Left kidney (tissue), 2 donors: ENCODE results near the gene GRID2. TPM values are rescaled to one million over a fixed set of nuclear protein-coding genes. Genes with fewer than 3 reads are reported as not detected.

Experiments used
- DNase-seq: peaks from one replicate; pipeline ENCODE4 v3.0.0-alpha.2; 2013
- polyA plus RNA-seq: library from polyadenylated mRNA; unstranded; fragments of 120-200 nt; gene quantifications from one replicate; pipeline ENCODE4 v1.2.1, GENCODE V29; 2013; ENCODE audit not compliant: insufficient read length

The GRID2 gene
- polyA plus RNA-seq, 1 donor, result 5.6 TPM

DNA sequence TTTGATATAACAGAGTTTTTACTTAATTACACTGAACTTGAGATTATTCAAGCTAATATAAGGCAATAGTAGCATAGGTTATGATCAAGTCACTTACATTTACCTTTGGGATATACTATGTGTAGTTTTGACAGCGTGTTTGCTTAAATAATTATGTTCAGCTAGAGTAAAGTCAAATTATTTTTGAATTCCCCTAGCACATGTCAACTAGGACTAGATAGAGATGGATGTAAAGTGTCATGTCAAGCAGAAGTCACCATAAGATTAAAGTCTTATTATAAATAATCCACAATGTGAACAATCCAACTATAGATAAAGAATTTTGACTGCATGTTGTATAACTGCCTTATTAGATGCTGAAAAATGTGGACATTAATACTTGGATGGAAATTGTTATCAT is 665.2 kb downstream of the GRID2 start:
- DNase-seq, result no peak

DNA sequence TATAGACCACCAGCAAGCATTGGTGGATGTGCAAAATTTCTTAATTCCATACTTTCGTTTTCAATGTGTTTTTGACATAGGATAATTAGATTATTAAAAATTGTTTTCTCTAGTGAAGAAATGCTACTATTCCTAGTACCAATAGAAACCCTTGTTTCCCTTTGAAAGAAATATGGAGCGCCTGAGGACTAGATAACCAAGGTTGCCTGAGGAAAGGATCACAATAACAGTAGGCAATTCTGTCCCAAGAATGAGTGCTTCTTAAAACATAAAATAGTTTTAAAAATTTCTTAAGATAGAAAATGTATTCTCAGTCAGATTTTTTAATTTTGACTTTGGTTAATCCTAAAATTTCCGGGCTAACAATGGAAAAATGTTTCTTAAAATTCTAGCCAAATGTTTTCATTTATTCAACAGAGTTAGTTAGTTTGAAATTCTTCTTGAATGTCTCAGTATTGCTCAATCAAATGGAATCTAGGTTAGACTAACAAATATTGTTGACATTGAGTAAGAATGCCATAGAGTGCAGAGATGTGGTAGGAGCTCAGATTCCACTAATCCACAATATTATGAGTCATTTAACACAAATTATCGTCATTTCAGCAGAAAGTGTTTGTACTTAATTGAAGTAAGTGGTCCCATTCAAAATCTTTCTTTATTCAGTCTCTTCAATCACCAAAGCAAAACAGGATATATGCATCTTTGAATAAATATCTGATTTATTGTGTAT is 666.0 kb downstream of the GRID2 start:
- no peak for DNase-seq

DNA sequence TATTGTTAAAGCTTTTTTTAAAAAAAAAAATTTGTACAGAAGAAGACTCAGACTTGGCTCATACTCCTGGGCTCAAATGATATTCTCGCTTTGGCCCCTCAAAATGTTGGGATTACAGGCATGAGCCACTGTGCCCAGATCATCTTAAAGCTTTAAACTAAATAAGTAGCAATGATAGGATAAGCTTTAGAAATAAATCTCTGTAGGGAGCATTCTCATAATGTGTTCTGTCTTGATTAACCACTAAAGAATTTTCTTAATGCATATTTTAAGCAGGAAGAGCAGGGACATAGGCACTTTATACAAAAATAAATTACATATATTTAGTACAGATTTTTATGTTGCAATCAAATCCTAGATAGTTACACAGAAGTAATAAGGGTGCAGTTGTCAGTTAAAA is 667.2 kb downstream of the GRID2 start:
- no peak for DNase-seq

DNA sequence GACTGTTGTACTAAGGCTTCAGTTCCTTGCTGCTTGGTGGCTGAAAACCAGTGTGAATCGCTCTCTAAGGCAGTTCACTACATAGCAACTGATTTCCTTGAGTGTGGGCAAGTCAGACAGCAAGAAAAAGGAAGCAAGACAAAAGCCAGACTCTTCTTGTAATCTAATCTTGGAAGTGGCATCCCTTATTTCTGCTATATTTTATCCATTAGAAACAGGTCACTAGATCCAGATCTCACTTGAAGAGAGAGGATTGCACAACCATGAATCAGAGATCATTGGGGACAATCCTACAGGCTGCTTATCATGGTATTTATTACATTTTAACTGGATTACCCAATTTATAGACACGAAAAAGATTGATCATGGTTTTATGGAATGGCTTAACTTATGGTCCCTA is 684.5 kb downstream of the GRID2 start:
- no peak for DNase-seq

DNA sequence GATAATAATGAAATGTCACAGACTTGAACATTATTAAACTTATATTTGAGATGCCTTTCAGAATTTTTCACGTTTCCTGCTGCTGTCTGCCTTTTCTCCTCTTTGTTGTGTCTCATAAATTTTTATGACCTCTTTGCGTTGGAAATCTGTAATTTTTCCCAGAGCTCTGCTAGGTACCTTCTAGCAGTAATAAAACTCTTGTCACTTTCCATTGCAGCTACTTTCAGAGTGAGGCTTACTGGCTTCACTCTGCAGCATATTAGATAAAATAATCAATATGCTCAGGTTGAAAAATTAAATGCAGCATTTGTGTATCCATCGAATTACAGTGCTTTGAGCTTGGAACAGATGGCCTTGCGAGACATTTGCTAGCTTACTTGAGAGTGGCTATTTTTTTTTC is 689.0 kb downstream of the GRID2 start:
- no peak for DNase-seq

DNA sequence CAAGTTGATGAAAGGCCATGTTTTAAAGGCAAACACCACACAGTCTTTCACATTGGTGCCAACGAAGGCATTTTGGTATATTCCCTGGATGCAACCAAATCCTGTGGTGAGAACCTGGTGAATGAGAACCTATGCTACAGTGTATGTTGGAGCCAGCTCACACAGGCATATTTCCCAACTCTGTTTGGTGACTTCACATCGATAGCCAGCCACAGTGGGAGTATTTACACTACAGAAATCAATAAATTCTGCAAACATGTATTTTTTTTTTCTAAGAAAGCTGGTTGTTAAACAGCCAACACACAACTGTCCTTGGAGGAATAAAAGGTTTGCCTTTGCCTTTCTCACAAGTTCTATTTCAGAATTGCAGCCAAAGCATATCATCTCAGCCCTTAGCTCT is 691.0 kb downstream of the GRID2 start:
- no peak for DNase-seq

DNA sequence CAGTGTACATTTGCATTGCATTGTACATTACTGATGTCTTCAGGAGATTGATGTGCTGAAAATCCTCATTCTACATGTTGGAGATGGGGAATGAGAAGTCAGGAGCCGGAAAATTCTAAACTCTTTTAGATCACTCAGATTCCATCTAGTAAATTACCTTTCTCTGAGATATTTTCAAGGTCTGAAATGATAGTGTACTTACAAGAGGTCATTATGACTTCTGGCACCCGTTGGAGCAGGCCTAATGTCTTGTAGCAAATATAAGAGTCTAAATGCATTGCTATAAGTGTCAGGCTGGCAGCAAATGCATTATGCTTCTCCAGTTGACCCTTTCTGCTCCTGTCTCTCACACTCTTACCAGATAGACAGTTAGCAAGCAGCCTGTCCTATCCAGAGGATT is 692.8 kb downstream of the GRID2 start:
- DNase-seq, result no peak

DNA sequence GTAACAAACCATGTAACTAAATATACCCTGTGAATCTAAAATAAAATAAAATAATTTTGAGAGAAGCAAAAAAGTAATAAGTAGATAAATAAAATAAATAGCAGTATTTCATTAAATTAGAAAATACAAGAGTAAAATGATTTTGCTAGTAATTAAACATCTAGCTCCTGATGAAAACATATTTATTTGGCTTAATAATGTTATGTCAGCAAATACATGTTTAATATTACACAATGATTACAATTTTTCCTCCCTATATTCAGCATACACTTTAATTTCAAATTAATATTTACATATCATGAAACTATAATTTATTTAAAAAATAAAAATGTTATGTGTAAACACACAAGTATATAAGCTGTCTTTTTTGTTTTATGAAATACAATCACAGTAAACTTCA is 697.1 kb downstream of the GRID2 start:
- DNase-seq, result no peak

DNA sequence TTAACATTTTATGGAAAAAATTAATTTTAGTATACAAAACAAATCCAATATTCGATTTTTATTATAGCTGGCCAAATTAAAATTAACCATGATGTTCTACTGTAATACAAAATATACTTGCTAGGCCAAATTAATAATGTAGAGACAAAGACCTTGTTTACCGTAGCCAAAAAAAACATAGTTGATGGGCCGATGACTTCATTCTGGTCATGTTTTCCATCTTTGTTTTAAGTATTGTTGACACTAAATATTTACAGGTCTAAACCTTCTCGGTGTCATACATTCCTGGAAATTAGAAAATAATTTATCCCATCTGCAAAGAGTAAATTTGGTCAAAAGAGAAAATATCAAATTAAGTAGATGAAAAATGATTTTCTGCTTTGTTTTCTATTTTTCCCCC is 698.5 kb downstream of the GRID2 start:
- no peak for DNase-seq

DNA sequence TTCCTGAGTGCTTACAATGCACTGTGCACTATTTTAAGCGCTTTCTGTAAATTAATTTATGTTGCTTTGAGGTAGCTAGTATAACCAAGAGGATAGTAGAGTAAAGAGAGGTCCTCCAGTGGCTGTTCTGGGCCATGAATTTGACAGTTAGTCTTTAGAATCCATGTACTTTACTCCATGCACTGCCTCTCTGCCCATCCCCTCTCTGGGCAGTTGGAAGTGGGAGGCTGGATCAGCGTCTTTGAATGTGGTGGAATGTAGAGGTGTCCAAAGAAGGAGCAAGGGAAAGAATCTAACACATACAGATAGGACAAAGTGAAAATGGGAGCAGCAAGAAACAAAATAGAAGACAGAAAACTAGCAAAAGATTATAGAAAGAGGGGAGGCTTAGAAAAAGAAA is 712.6 kb downstream of the GRID2 start:
- DNase-seq, result no peak

DNA sequence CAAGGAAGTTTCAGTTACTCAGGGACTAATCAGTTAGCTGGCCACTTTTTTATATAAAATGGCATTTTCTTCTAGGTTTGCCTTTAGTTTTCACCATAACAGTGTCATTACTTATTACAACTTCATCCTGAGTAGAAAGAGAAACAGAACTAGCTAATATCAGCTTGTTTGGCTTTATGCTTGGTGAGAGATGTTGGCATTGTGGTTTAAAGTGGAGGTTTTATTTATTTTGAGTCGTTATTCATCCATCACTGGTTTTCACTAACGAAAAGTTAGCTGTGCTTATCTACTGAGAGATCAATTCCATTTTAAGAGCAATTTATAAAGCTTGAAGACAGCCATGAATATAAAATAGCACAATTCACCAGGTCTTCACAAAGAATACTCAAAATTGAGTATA is 714.5 kb downstream of the GRID2 start:
- DNase-seq, result no peak

DNA sequence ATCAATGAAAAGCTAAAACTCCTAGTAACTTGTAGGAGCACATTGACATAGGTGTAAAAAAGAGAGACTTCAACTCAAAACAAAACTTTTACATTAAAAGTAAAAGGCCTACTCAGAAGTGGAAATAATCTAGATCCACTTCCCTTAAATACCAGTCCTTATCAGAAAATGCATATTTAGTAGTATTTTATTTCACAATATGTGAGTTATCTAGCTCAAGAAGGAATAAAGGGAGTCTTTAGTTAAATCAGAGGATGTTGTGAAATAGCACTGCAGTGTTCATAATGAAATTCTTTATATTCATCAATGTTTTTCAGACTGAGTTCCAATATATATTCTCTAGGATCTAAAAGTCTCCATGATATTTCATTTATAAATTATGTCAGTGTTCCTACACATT is 715.0 kb downstream of the GRID2 start:
- no peak for DNase-seq

DNA sequence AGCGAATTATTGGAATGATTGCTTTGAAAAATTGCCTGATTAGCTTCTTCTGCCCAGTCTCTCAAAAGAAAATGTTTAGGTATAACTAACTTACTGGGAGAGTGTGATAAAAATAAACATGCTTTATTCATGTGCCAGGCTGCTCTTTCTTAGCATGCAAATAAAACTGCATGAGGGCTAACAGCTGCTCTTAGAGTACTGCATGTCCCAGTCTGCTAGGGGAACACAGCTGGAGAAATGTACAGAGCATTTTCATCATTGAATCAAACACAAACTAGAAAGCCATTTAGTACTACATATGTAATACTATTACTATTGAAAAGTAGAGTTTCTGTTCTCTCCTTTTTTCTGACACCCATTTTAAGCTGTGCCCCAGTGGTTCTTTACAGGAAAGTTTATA is 726.0 kb downstream of the GRID2 start:
- DNase-seq, result peak; percentile 8

DNA sequence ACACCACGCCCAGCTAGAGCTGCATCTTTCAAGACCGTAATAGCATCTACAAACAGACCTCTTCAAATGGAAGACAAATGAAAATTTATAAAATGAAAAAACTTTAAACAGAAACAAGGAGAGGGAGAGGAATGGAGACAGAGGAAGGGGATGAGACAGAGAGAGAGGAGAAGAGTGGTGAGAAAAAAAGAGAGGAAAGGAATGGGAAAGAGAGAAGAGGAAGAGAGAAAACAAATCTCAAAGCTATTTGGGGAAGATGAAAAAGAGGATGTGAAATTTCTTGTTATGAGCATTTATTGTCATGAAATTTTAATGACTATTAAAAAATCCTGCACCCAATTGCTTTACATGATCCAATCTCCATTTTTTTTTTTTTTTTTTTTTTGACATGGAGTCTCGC is 726.9 kb downstream of the GRID2 start:
- no peak for DNase-seq

DNA sequence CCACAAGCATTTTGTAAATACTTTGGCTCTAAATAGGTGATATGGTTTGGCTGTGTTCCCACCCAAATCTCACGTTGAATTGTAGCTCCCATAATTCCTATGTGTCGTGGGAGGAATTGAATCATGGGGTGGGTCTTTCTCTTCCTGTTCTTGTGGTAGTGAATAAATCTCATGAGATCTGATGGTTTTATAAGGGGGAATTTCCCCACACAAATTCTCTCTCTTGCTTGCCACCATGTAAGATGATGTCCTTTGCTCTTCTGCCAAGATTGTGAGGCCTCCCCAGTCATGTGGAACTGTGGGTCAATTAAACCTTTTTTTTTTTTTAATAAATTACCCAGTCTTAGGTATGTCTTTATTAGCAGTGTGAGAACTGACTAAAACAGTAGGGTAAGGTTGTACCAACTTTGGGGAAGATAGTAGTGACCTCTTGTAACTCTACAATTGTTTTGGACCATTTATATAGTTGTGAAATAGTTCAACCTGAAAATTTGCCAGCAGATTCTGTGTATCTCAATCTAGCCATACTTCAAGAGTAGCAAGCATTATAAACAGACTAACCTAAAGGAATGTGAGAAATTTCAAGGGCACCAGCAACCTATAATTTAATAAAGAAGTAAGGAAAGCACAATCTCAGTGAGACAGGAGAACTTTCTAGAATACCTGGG is 727.8 kb downstream of the GRID2 start:
- DNase-seq, result no peak

DNA sequence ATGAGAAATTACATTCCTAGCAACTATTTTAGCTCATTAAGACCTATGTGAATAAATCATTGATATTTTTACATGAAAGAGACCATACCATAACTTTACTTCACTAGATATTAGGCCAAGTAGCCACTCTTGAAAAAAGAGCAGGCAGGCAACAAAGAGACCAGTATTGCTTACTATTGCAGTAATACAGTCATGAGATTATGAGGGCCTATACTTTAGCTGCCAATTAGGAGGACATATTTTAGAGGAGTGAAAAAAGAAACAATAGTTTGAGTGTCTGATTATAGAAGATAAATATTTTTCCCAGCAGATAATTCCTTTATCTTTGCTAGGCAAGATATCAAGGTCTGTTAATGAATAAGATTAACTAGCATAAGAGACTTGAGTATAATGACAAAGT is 739.0 kb downstream of the GRID2 start:
- no peak for DNase-seq

DNA sequence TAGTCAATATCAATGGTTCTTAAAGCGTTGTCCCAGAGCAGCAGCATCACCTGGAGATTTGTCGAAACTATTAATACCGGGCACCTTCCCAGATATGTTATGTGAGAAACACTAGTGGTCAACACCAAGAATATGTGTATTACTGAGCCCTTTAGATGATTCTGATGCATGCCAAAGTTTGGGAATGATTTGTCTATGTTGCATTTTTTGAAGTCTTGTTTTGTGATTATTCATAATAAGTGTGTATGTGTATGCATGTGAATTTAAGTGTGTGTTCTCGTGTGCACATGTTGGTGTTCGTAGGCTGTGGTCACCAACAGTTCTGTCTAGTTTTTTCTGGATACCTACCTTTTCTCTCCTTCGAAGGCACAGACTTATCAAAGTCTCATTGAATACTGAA is 749.4 kb downstream of the GRID2 start:
- DNase-seq, result no peak

DNA sequence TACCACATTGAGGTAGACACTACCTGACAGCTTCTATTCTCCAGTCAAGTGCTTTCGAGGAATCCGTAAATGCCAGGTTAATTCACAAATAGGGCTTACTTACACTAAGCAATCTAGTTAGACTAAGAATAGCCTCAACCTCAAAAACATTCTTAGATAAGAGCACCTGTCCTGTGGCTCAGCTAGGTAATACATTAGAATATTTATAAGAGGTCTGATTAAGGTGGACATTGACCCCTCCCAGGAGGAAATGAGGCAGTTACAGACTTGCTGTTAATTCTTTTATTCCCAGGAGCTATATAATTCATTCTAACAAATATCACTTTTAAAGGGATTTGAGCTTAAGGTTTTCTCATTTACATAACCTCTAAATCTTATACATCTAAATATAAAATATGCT is 758.1 kb downstream of the GRID2 start:
- no peak for DNase-seq

DNA sequence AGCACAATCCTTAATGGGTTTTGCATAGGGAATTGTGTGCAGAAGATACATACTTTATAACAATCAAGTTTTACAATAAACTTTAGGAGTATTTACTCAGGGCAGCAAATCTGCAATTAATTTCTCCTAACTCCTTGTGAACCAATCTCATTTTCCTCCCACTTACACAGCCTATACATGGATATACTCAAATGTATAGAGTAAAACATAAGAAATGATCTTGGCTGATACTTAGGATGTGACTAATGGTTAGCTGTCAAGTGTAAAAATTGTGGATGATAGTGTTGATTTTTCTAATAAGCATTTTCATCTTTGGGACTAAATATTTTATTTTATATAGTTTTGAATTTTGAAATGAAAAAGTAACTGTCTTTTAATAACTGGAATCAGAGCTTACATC is 759.6 kb downstream of the GRID2 start:
- no peak for DNase-seq

DNA sequence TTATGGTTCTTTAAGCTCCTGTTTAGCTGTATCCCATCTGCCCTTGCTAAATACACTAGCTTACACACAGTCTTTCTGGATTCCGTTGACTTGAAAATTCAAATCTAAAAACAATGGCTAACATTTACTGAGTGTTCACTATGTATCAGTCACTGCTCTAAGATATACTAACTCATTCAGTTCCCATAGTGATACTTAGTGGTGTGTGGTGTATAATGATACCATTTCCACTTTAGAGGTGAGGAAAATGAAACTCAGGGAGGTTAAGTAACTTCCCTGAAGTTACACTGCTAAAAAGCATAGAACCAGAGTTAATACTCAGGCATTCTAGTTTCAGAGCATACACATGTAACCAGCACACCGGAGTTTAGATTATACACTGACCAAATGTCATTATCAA is 762.0 kb downstream of the GRID2 start:
- DNase-seq, result no peak

DNA sequence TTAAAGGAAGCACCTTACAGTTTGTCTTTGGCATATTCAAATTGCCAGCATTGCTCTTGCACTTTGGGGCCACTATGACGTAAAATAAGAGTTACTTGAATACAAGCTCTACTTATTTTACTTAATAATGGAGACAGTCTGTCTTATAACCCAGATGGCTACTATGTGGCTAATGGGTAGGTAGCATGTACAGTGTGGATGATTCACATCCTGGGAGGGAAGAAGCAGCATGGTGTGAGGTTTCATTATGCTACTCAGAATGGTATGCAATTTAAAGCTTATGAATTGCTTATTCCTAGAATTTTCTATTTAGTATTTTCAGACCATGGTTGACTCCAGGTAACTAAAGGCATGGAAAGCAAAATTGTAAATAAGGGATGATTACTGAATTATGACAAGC is 763.0 kb downstream of the GRID2 start:
- DNase-seq, result no peak

DNA sequence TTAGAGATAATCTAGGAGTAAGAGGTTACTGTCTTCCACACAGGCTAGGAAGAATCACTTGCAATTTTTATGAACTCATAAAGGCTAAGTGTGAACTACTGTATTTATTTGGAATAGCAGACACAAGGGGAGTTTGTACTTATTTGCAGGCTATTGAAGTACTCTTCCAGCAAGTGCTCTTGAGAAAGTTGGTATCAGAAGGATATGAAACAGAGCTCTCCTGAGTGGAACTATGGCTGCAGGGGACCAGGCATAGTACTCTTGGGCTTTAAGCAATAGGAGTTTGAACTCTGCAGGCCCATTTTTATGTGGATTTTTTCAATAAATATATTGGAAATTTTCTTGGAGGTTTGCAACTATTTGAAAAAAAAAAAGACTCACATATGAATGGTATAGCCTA is 768.5 kb downstream of the GRID2 start:
- DNase-seq, result no peak

DNA sequence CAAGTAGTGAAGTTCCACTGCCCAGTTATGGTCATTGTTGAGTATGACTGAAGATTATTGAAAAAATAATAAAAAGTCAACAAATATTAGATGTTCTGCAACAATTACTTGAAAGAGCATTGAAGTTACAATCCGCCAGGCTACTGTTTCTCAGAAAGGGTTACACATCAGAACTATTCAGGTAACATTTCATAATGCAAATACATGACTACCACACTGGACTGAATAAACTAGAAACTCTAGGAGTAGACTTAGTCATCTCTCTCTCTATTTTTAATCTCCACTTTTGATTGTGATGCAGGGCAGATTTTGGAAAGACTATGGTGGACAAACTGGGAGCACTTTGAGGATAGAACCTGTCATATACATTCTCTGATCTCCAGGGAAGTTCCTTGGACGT is 776.5 kb downstream of the GRID2 start:
- no peak for DNase-seq

DNA sequence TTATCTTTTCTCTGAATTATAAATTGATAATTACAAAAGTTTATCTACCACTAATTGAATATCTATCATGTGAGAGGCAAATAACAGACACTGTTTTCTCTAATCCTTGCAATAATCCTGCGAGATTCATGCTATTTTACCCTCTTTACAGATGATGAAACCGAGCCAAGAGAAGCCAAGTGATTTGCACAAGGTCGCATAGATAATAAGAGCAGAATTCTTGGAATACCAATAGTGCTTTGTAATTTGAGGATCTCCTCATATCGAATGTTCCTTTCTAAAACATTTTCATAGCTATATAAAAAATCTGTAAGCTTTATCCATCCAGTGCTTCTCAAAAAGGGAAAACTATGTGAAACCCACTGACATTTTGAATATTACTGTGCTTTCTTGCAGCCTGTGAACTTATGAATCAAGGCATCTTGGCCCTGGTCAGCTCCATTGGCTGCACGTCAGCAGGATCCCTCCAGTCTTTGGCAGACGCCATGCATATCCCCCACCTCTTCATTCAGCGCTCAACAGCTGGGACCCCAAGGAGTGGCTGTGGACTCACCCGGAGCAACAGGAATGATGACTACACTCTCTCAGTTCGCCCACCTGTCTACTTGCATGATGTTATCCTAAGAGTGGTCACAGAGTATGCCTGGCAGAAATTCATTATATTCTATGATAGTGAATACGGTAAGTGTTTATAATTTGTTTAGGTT is 781.0 kb downstream of the GRID2 start:
- DNase-seq, result no peak
